Activated naive CD8-positive, alpha-beta T cell treated with anti-CD3 and anti-CD28 coated beads, Interleukin-2, amount 50 U/mL, for 24 hours (primary cell): ENCODE results near the gene NUP153.
A peak's percentile ranks its signal among the peaks of the same experiment; 100 is the strongest.
"Not testable (repeated sequence)": the region's sequence is repeated elsewhere in the genome, so short reads cannot be mapped to it uniquely, and the experiment has no call there.

Experiments
- ATAC-seq: fragments of 150-1000 bp; cut with Tn5 transposase; one replicate; pipeline ENCODE4 v1.10.0; 2021
- DNase-seq: peaks from one replicate; pipeline ENCODE4 v3.0.0; 2021
- H3K27ac Mint-ChIP-seq: one replicate; pipeline ENCODE4 v1.8.0; 2021; ENCODE audit warnings: mild to moderate bottlenecking, mixed read lengths
- H3K27me3 Mint-ChIP-seq: one replicate; pipeline ENCODE4 v1.8.0; 2021; ENCODE audit warnings: mixed read lengths
- H3K36me3 Mint-ChIP-seq: one replicate; pipeline ENCODE4 v1.8.0; 2021; ENCODE audit warnings: low read depth, mixed read lengths
- H3K4me1 Mint-ChIP-seq: one replicate; pipeline ENCODE4 v1.8.0; 2021; ENCODE audit warnings: mixed read lengths
- H3K4me3 Mint-ChIP-seq: one replicate; pipeline ENCODE4 v1.8.0; 2021; ENCODE audit warnings: mild to moderate bottlenecking, moderate library complexity, mixed read lengths
- H3K9me3 Mint-ChIP-seq: one replicate; pipeline ENCODE4 v1.8.0; 2021; ENCODE audit warnings: mixed read lengths

Gene NUP153

GRCh38 chr6:17724341-17724740 lies 17.6 kb upstream of the NUP153 start:
- H3K4me3 Mint-ChIP-seq = no peak overlapping the region
- no peak for DNase-seq
- H3K27ac Mint-ChIP-seq = no peak overlapping the region
- no peaks in the 10 kb centered on the region for H3K9me3 Mint-ChIP-seq
- no peaks in the 10 kb centered on the region for H3K4me1 Mint-ChIP-seq
- H3K36me3 Mint-ChIP-seq = no peaks in the 10 kb centered on the region
- no peaks in the 10 kb centered on the region for H3K27me3 Mint-ChIP-seq
- no peak for ATAC-seq

- Mint-ChIP-seq H3K36me3 (no peaks in the 10 kb centered on the region), H3K9me3 (no peaks in the 10 kb centered on the region), H3K4me3 (no peak overlapping the region), H3K4me1 (no peaks in the 10 kb centered on the region), H3K27ac (no peak overlapping the region), H3K27me3 (no peaks in the 10 kb centered on the region)
- ATAC-seq = no peak
- DNase-seq = no peak
Measured at GRCh38 chr6:17721671-17722070, 14.9 kb upstream of the NUP153 start.

DNA sequence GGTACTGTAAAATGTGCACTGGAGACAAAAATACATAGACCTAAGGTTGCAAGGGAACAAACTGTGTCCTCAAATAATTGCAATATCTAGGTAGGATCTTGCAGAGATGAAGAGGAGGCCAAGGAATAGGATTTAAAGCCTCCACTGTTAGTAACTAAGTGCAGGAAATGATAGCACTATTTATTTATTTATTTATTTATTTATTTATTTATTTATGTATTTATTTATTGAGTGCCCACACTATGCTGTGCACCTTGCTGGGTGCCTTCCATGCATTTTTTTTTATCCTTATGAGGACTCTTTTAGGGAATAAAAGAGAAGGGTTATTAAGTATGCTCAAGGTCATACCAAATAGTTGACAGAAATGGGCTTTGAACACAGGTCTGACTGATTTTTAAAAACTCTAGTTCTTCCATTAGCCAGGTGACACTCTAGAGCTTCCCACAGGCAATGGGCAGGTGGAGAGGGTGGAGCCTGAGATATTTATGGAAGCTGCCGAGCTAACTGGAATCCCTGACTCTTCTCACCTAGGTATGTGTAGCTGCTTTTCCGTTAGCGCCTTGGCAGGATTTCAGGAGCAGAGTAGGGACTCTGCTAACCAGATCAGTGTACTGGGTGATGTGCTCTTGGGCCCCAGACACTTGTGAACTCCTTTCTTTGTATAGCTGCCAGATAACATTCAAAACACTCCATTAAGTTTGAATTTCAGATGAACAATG lies 12.8 kb upstream of the NUP153 start:
- Mint-ChIP-seq H3K27ac (no peak overlapping the region), H3K4me3 (no peak overlapping the region), H3K27me3 (no peaks in the 10 kb centered on the region), H3K9me3 (no peaks in the 10 kb centered on the region), H3K36me3 (no peaks in the 10 kb centered on the region), H3K4me1 (peaks cover 10% of the 10 kb centered on the region)
- ATAC-seq (no peak), DNase-seq (no peak)

DNA sequence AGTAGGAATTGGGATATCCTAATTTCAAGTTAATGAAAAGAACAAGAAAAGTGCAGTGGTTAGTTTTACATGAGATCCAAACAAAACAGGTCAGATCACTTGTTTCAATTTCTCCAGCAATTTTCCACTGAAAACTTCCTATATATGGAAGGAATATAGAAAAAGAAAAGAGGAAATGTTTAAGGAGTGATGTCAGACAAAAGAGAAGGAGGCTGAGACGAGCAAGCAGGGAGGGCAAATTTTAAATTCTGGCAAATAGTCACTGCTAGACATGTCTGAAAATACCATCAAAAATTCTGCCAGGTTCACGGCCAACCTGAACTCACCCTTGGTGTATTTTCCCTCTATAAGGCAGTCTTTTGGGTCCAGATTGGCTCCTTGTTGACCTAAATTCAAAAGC lies 9.5 kb upstream of the NUP153 start:
- ATAC-seq (no peak), DNase-seq (no peak)
- H3K27ac Mint-ChIP-seq = no peak overlapping the region
- no peaks in the 10 kb centered on the region for H3K9me3 Mint-ChIP-seq
- peaks cover 15% of the 10 kb centered on the region for H3K4me1 Mint-ChIP-seq
- H3K27me3 Mint-ChIP-seq = no peaks in the 10 kb centered on the region
- H3K36me3 Mint-ChIP-seq = no peaks in the 10 kb centered on the region
- no peak overlapping the region for H3K4me3 Mint-ChIP-seq

DNA sequence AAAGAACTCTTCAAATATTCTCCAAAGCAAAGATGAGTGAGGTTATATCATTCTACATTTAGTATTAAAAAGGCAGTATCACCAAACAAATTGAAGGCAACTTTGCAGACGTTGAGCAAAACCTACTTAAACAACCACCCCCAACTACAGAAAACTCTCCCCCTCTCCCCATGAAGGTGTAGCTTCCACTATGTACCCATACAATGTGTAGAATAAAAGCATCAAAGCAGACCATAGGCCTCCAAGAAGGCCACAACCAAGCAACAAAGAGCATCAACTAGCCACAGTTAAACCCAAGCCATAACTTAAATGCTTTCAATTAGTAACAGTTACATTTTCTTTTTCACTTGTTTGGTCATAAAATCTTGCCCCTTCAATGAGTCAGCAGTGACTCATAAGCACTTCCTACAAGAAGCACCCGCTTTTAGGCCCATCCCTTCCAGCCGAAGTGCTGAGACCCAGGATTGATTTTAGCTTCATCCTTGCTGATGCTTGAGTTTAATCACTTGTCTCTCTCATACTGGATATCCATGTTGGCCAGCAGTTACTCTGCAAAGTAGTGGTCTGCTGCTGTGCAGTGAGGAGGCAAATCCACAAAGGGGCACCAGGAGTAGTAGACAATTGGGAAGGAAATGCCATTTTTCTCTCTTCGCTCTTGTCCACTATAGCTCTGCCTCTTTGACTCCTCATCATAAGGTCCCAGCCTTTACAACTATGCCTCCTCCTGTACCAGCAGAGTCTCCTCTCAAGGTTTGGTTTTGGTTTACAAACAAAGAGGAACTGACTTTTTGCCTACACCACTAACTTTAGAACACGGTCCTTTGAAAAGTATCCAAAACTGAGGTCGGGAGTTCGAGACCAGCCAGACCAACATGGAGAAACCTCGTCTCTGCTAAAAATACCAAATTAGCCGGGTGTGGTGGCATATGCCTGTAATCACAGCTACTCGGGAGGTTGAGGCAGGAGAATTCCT lies 8.4 kb upstream of the NUP153 start:
- Mint-ChIP-seq H3K36me3 (no peaks in the 10 kb centered on the region), H3K4me1 (peaks cover 15% of the 10 kb centered on the region), H3K27me3 (no peaks in the 10 kb centered on the region), H3K4me3 (peak overlapping the region; percentile 64), H3K27ac (peak overlapping the region; percentile 77), H3K9me3 (no peaks in the 10 kb centered on the region)
- DNase-seq (peak; percentile 36), ATAC-seq (peak; percentile 95)

- DNase-seq (no peak), ATAC-seq (no peak)
- Mint-ChIP-seq H3K36me3 (peaks cover 4% of the 10 kb centered on the region), H3K27ac (no peak overlapping the region), H3K27me3 (no peaks in the 10 kb centered on the region), H3K9me3 (no peaks in the 10 kb centered on the region), H3K4me1 (peaks cover 15% of the 10 kb centered on the region), H3K4me3 (no peak overlapping the region)
Measured at GRCh38 chr6:17714177-17714576, 7.5 kb upstream of the NUP153 start.

DNA sequence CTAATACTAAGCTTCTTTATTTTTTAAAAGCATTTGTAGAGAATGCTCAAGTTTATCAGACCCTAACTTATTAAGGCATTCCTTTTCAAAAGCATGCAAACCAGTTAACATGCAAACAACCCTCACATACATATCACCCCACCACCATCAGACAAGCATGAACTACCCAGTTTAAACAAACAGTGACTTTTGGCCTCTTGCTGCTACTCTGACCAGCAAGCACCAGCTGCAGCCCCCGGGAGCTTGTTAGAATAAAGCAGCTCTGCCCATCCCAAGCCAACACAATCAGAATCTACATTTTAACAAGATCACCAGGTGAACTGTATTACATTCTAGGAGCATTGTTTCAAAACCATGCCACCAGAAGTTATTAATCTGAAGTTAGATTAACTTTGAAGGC lies 5.9 kb upstream of the NUP153 start:
- Mint-ChIP-seq H3K36me3 (peaks cover 15% of the 10 kb centered on the region), H3K4me3 (no peak overlapping the region), H3K27me3 (no peaks in the 10 kb centered on the region), H3K27ac (no peak overlapping the region), H3K9me3 (no peaks in the 10 kb centered on the region), H3K4me1 (peaks cover 17% of the 10 kb centered on the region)
- no peak for DNase-seq
- ATAC-seq = no peak

GRCh38 chr6:17710331-17710730 lies 3.6 kb upstream of the NUP153 start:
- no peaks in the 10 kb centered on the region for H3K9me3 Mint-ChIP-seq
- no peak for ATAC-seq
- peaks cover 28% of the 10 kb centered on the region for H3K4me1 Mint-ChIP-seq
- H3K36me3 Mint-ChIP-seq = peaks cover 30% of the 10 kb centered on the region
- no peak overlapping the region for H3K27ac Mint-ChIP-seq
- no peak for DNase-seq
- peaks cover 2% of the 10 kb centered on the region for H3K27me3 Mint-ChIP-seq
- no peak overlapping the region for H3K4me3 Mint-ChIP-seq

DNA sequence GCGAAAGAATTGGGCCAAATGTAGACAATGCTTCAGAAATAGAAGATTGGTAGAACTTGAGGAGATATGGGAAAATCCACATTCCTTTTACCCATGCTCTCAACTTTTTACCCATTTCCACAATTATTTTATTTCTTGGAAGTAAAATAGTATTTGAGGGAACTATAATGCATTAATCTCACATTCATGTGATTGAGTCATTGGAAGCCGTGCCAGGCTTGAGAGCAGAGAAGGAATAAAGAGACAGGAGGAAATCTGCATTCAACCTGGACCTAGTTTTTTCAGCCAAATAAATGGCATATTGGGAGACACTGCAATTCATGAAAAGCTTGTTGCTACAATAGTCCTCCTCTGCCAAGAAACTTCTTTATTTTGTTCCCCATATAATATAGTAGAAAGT lies 2.8 kb upstream of the NUP153 start:
- Mint-ChIP-seq H3K27ac (no peak overlapping the region), H3K4me3 (no peak overlapping the region), H3K36me3 (peaks cover 35% of the 10 kb centered on the region), H3K9me3 (no peaks in the 10 kb centered on the region), H3K4me1 (peaks cover 22% of the 10 kb centered on the region), H3K27me3 (peaks cover 2% of the 10 kb centered on the region)
- no peak for ATAC-seq
- no peak for DNase-seq

DNA sequence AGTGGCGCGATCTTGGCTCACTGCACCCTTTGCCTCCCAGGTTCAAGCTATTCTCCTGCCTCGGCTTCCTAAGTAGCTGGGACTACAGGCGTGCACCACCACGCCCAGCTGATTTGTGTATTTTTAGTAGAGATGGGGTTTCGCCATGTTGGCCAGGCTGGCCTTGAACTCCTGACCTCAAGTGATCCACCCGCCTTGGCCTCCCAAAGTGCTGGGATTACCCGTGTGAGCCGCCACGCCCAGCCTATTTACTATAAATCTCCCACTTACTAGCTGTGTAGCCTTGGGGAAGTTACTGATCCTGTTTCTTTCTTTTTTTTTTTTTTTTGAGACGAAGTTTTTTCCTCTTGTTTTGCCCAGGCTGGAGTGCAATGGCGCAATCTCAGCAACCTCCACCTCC lies 1.3 kb upstream of the NUP153 start:
- H3K36me3 Mint-ChIP-seq = peaks cover 45% of the 10 kb centered on the region
- not testable (repeated sequence) for H3K27me3 Mint-ChIP-seq, H3K27ac Mint-ChIP-seq, H3K9me3 Mint-ChIP-seq, ATAC-seq, DNase-seq, H3K4me3 Mint-ChIP-seq
- peaks cover 30% of the 10 kb centered on the region for H3K4me1 Mint-ChIP-seq

- H3K4me1 Mint-ChIP-seq = peaks cover 38% of the 10 kb centered on the region
- no peaks in the 10 kb centered on the region for H3K9me3 Mint-ChIP-seq
- H3K36me3 Mint-ChIP-seq = peaks cover 46% of the 10 kb centered on the region
- peaks cover 2% of the 10 kb centered on the region for H3K27me3 Mint-ChIP-seq
- H3K27ac Mint-ChIP-seq = peak overlapping the region; percentile 97
- peak overlapping the region; percentile 93 for H3K4me3 Mint-ChIP-seq
- ATAC-seq (no peak), DNase-seq (no peak)
Measured at GRCh38 chr6:17707371-17707651, 586 bp upstream of the NUP153 start.

DNA sequence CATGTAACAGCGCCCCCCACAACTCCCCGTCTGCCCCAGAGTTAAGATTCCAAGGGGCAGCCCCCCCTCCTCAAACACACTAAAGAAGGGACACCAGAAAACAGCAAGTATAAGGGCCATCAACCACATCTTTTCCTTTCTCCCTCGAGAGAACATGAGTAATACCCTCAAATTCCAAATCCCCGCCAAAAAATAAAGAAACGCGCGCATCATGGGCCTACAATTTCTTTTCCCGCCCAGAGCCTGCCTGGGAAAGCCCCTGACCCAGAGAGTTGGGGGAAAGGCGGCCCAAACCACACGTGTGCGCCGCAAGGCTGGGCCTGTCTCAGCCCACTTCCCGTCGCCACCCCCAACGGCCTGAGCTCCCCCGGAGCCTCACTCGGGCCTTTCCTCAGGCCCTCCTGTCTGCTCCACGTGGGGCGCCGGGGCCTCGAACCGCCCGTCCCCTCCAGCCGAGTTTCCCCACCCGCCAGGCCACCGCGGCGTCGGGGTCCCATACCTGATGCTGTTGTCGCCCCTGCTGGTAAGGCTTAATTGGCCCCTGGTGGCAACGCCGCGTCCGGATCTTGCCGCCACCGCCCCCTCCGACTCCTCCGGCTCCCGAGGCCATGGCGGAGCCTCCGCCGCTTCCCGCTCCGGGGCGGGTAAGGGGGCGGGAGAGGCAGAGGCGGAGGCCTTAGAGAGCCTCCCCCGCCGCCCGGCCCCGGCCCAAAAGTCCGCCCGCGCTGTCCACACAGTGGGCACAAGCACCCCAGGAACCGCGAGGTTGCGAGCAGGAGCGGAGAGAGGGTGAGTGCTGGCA lies 746 bp downstream of the NUP153 start:
- Mint-ChIP-seq H3K27me3 (peaks cover 2% of the 10 kb centered on the region), H3K4me1 (peaks cover 51% of the 10 kb centered on the region), H3K27ac (peak overlapping the region; percentile 100), H3K4me3 (peak overlapping the region; percentile 93), H3K9me3 (no peaks in the 10 kb centered on the region), H3K36me3 (peaks cover 51% of the 10 kb centered on the region)
- DNase-seq (peak; percentile 88), ATAC-seq (peak; percentile 81)

GRCh38 chr6:17705428-17705777 lies 1.3 kb downstream of the NUP153 start:
- Mint-ChIP-seq H3K4me1 (peaks cover 57% of the 10 kb centered on the region), H3K9me3 (no peaks in the 10 kb centered on the region), H3K27me3 (peaks cover 2% of the 10 kb centered on the region), H3K36me3 (peaks cover 51% of the 10 kb centered on the region), H3K27ac (peak overlapping the region; percentile 100), H3K4me3 (peak overlapping the region; percentile 93)
- no peak for ATAC-seq
- DNase-seq = no peak

- Mint-ChIP-seq H3K4me1 (peaks cover 71% of the 10 kb centered on the region), H3K36me3 (peaks cover 52% of the 10 kb centered on the region)
Measured at GRCh38 chr6:17703256-17703694, 3.5 kb downstream of the NUP153 start.

More at GRCh38 chr6:17703256-17703694, 3.5 kb downstream of the NUP153 start:
- Mint-ChIP-seq H3K27ac (peak overlapping the region; percentile 100), H3K27me3 (peaks cover 2% of the 10 kb centered on the region), H3K4me3 (peak overlapping the region; percentile 93), H3K9me3 (no peaks in the 10 kb centered on the region)
- no peak for DNase-seq
- no peak for ATAC-seq
